ENCODE data around the gene KRR1.

Gene KRR1

DNA sequence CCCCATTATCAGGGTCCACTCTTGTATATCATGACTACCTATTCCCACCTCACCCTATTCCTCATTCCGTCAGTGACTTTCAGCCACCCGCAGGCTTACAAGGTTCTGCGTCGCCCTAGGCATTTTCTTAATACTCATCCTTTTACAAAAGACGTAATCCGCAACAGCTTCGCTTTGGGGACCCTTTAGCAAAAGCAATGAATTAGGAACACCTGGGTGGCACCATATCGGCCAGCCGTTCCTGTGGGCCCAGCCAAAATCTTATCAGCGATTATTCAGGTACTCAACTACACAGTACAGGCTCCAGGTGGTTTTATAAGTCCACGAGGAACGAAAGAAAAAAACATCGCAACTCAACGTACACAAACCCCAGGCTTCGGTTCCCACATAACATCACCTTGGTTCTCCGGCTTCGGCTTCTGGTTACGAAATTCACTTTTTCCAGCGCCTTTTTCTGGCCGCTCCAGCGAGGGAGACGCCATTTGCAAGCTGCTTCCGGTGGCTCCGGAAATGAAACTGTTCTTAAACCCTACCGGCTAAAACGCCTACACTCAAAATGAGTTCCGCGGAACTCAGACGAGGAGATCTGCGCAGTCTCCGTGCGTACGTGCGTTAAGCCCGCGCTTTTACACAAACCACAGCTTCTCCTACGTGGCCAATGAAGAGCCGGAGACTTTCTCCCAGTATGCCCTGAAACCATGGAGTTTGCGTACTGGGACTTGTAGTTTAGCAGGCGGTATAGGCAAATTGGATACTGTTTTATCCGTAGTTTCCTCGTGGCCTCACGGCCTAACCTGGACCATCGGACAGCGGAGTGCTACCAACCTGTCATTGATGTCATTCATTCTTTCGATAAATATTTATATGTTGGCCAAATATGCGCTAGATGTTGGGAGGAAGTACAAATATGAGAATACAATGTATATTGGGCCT is at the start of gene KRR1:
KRR1 (minus strand) TSS at position 494 of the 933 bp plus-strand sequence; CDS start at position 482, 12 bp downstream.
- TF ChIP-seq, protein P1, sequence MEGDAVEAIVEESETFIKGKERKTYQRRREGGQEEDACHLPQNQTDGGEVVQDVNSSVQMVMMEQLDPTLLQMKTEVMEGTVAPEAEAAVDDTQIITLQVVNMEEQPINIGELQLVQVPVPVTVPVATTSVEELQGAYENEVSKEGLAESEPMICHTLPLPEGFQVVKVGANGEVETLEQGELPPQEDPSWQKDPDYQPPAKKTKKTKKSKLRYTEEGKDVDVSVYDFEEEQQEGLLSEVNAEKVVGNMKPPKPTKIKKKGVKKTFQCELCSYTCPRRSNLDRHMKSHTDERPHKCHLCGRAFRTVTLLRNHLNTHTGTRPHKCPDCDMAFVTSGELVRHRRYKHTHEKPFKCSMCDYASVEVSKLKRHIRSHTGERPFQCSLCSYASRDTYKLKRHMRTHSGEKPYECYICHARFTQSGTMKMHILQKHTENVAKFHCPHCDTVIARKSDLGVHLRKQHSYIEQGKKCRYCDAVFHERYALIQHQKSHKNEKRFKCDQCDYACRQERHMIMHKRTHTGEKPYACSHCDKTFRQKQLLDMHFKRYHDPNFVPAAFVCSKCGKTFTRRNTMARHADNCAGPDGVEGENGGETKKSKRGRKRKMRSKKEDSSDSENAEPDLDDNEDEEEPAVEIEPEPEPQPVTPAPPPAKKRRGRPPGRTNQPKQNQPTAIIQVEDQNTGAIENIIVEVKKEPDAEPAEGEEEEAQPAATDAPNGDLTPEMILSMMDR (IDR thresholded peaks at IDR 0.05; ENCODE audit: low read depth, low read length) = no peak
- peak within 1 kb of the TSS; percentile 99 for H3K4me3 ChIP-seq (ENCODE audit: low read depth, low read length)

DNA sequence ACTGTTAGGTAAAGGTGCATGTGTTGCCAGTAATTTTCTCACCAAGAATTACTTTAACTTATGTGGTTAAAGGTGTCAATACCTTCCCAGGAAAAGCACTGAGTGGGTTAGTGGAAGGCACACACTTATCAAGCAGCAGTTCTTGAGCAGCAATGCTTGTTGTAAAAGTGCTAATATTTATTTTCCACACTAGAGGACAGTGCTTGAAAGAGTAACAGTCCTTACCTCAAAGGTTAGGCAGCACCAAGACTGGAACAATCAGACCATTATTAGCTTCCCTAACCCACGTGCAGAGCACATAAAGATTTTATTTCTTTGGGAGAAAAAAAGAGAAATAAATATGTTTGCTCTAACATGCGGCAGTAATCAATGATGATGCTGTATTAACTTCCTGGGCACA is 48.8 kb upstream of the KRR1 start:
- TF ChIP-seq, protein P1 (IDR thresholded peaks at IDR 0.05; ENCODE audit: low read depth, low read length) = 0 out of 2 replicates have a peak, but pooled peaks have one; percentile 9
- H3K4me3 ChIP-seq (ENCODE audit: low read depth, low read length) = no peak overlapping the region

DNA sequence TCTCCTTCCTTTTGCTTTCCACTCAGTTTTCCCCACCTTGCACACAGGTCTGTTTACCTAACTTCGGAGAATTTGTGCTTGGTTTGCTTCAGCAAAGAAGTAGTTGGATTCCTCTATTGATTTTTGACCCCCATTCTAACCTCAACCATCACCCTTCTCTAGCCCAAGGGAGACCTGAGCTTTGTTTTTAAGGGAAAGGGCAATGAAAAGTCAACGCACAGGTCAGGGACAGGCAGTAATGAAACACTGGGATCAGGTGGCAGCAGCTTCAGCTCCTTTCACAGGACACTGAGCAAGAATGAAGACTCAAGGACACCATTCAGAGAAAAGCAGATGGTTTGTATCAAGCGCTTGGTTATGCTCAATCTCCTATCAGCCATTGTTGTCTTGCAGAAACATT is 46.9 kb upstream of the KRR1 start:
- no peak overlapping the region for H3K4me3 ChIP-seq (ENCODE audit: low read depth, low read length)
- TF ChIP-seq, protein P1 (IDR thresholded peaks at IDR 0.05; ENCODE audit: low read depth, low read length) = no peak

DNA sequence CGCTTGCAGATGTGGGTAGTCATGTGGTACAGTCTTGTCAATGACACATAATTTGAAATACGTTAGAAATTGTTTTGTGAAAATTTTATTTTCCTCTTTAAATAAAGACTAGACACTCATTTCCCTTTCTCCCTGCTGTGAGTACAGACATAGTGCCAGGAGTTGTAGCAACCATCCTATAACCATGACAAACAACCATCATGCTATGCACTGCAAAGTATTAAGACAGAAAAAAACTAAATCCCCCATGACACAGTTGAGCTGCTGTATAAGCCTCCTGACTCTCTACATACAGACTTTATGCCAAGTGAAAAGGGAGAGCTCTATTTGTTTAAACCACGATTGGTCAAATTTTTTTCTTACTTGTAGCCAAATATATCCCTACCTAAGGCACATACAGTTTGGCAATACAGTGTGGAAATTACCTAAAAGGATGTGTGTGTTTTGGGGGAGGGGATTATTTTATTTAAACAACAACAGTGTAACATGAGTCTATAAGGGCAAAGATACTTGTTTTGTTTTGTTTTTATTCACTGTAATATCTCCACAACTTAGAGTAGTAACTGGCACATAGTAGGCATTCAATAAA is 45.0 kb upstream of the KRR1 start:
- TF ChIP-seq, protein P1 (IDR thresholded peaks at IDR 0.05; ENCODE audit: low read depth, low read length) = no peak
- H3K4me3 ChIP-seq (ENCODE audit: low read depth, low read length) = no peak overlapping the region

DNA sequence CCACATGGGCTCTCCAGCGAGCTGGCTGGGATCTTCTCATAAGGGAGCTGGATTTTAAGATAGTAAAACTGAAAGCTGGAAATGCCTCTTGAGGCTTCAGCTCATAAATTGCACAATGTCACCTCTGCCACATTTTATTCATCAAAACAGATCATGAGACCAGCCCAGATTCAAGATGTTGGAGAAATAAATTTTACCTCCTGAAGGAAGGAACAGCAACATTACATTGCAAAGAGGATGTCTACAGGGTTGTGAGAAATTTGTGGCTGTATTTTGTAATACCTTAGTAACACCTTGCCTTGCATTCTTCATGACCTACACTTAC is 43.1 kb upstream of the KRR1 start:
- TF ChIP-seq, protein P1 (IDR thresholded peaks at IDR 0.05; ENCODE audit: low read depth, low read length) = no peak
- H3K4me3 ChIP-seq (ENCODE audit: low read depth, low read length) = no peak overlapping the region

DNA sequence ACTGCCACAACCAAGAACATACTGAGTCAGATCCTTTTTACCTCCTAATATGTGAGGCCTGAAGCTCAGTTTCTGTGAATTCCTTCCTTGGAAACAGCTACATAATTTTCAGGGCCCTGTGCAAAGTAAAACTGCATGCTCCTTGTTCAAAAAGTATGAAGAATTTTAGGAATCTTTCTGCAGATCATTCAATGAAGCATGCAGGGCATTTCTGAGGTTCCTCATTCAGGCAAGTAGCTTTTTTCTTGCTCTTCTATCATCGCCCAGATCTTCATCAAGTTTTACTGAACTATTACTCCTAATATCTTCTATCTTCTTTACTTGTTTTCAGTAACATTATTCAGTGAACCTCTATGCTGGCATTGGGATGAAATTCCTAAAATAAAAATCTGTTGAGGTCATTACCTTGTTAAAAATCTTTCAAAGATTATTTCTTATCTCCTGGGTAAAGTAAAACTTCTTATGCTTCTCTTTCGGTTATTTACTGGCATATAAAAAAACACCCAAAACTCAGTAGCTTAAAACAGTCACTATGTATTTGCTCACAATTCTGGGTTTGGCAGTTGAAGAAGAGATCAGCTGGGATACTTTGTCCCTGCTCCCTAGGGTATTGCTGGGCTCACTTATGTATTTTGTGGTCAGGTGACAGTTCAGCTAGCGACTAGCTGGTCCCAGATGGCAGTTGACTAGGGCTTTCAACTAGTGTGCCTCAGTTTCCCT is 42.6 kb upstream of the KRR1 start:
- no peak overlapping the region for H3K4me3 ChIP-seq (ENCODE audit: low read depth, low read length)
- TF ChIP-seq, protein P1 (IDR thresholded peaks at IDR 0.05; ENCODE audit: low read depth, low read length) = no peak
